Common myeloid progenitor, CD34-positive (primary cell): Measurements from ENCODE around the gene ACSL6.
A peak's percentile ranks its signal among the peaks of the same experiment; 100 is the strongest.

Experiments
- CTCF ChIA-PET: fragments of 350-600 bp; sonication (Branson Sonifier 250); formaldehyde crosslinking; loops from one replicate; lab custom pipeline; 2021; ENCODE audit warnings: antibody characterized with exemption; lab: Charles Lee
- POLR2A ChIA-PET: fragments of 350-600 bp; sonication (Branson Sonifier 250); formaldehyde crosslinking; loops from one replicate; lab custom pipeline; 2021; ENCODE audit warnings: antibody characterized with exemption; lab: Charles Lee
- DNase-seq, 3 donors: peaks; one replicate each; pipeline versions ENCODE4 v3.0.0 to v3.0.0-alpha.2; 2013
- H3K27ac ChIP-seq, 2 experiments: 1 replicate in 1 of 2; 2 replicates in 1 of 2; pipeline ENCODE4 v1.7.0; 2013; ENCODE audit warnings: inconsistent platforms in 2 of 2, low read length in 2 of 2, mild to moderate bottlenecking in 2 of 2, low read depth in 1 of 2, moderate library complexity in 1 of 2; ENCODE audit not compliant: severe bottlenecking in 2 of 2, insufficient read depth in 1 of 2, poor library complexity in 1 of 2
- H3K27me3 ChIP-seq, 5 experiments: replicated peaks in 2 of 5; 1 replicate in 3 of 5; 2 replicates in 2 of 5; pipeline versions ENCODE4 v1.6.1 to v1.7.0; 2013; ENCODE audit warnings: low read length in 4 of 5, mild to moderate bottlenecking in 2 of 5, moderate library complexity in 2 of 5, inconsistent platforms in 1 of 5; ENCODE audit not compliant: insufficient read depth in 5 of 5, control insufficient read depth in 4 of 5
- H3K36me3 ChIP-seq, 4 experiments: 1 replicate in 2 of 4; 2 replicates in 2 of 4; pipeline versions ENCODE4 v1.6.1 to v1.7.0; 2013; ENCODE audit warnings: low read length in 3 of 4, control low read depth in 1 of 4, mild to moderate bottlenecking in 1 of 4; ENCODE audit not compliant: control insufficient read depth in 4 of 4, insufficient read depth in 4 of 4
- H3K4me1 ChIP-seq, 4 experiments: 1 replicate in 3 of 4; 2 replicates in 1 of 4; pipeline versions ENCODE4 v1.6.1 to v1.7.1; 2013; ENCODE audit warnings: low read length in 3 of 4, mild to moderate bottlenecking in 3 of 4, control low read depth in 1 of 4, inconsistent platforms in 1 of 4, moderate library complexity in 1 of 4; ENCODE audit not compliant: control insufficient read depth in 4 of 4, insufficient read depth in 4 of 4; ENCODE audit errors: control extremely low read depth in 1 of 4
- H3K4me3 ChIP-seq, 7 experiments: 1 replicate in 4 of 7; 2 replicates in 3 of 7; pipeline versions ENCODE4 v1.5.1 to v1.7.0; 2013; ENCODE audit warnings: mild to moderate bottlenecking in 7 of 7, low read length in 6 of 7, moderate library complexity in 6 of 7, inconsistent platforms in 2 of 7, low read depth in 2 of 7, control low read depth in 1 of 7; ENCODE audit not compliant: insufficient read depth in 4 of 7, control insufficient read depth in 1 of 7; ENCODE audit errors: extremely low read depth in 1 of 7
- H3K9me3 ChIP-seq, 5 experiments: 1 replicate in 4 of 5; 2 replicates in 1 of 5; pipeline versions ENCODE4 v1.6.1 to v1.7.1; 2013; ENCODE audit warnings: low read length in 4 of 5, mild to moderate bottlenecking in 2 of 5, inconsistent platforms in 1 of 5, low read depth in 1 of 5, moderate library complexity in 1 of 5; ENCODE audit not compliant: control insufficient read depth in 4 of 5, insufficient read depth in 2 of 5; ENCODE audit errors: control extremely low read depth in 1 of 5
- WGBS: methylation state at CpG from one replicate; pipeline ENCODE4 v1.1.5; 2013; ENCODE audit not compliant: insufficient coverage; 5-methylcytosine and 5-hydroxymethylcytosine counted together

ACSL6 gene

DNA sequence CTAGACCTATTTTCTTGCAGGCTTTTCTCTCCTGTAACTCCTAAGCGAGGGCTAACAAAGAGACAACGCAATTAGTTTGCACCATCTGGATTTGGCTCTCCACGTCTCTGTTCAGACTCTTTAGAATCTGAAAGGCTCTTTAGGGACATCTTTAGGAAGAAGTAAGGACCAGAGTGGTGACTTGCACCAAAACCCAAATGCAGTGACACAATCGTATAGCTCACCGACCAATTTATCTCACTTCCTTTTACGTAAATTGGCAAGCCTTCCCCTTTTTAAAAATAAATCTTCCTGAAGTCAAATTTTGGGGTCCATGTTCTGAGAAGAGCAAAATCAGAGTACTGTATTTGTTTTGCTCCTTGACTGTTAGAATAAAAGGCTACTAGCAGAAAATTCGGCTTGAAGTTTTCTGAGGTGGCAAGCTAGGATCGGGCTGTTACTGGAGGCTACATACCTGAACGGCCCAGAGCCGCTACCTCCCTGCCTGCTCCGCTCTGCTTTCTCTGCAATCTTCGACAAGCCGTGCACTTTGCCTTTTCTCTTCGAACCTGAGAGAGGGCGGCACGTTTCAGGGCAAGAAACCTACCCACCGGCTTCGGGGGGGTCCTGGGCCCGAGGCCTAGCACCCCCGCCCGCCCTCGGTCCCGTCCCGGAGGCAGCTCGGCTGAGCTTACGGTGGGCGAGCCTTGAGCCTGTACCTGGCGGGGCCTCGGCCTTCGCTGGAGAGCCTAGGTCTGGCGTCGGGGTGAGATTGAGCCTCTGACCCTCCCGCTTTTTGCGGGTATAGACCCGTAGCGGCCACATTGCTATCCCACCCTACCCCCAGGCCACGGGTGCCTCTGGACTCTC lies 66.5 kb downstream of the ACSL6 start:
- 97% methylated on average over 34 of the region's 37 CpGs for WGBS
- no peak overlapping the region for H3K4me3 ChIP-seq
- no peaks in the 10 kb centered on the region for H3K36me3 ChIP-seq
- POLR2A ChIA-PET, result no interaction called here
- CTCF ChIA-PET, result no interaction called here
- DNase-seq, result peak; percentile 3 to 43 (median 35)
- H3K27ac ChIP-seq, result no peak overlapping the region
- H3K4me1 ChIP-seq, result peaks cover 0 to 6% (median 0%) of the 10 kb centered on the region in 4 experiments
- no peaks in the 10 kb centered on the region for H3K27me3 ChIP-seq
- no peaks in the 10 kb centered on the region for H3K9me3 ChIP-seq

DNA sequence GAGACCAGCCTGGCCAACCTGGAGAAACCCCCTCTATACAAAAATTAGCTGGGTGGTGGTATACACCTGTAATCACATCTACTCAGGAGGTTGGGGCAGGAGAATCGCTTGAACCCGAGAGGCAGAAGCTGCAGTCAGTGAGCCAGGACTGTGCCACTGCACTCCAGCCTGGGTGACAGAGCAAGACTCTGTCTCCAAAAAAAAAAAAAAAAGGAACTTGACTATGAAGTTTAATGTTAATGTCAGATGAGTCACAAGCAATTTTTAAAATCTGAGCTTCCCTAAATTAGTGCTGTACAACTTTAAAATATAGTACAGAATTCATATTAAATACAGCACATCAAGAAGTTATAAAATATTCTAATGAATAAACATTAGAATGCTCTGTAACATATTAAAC lies 67.5 kb downstream of the ACSL6 start:
- Histone ChIP-seq H3K36me3 (no peaks in the 10 kb centered on the region), H3K4me3 (no peak overlapping the region), H3K4me1 (peaks cover 0 to 7% (median 0%) of the 10 kb centered on the region in 4 experiments), H3K27me3 (no peaks in the 10 kb centered on the region), H3K9me3 (no peaks in the 10 kb centered on the region), H3K27ac (no peak overlapping the region)
- DNase-seq, result peak in 2 of 3 donors; percentile 20 to 36
- ChIA-PET CTCF (no interaction called here), POLR2A (no interaction called here)
- no CpG with 5 or more reads among the region's 2 CpGs for WGBS

DNA sequence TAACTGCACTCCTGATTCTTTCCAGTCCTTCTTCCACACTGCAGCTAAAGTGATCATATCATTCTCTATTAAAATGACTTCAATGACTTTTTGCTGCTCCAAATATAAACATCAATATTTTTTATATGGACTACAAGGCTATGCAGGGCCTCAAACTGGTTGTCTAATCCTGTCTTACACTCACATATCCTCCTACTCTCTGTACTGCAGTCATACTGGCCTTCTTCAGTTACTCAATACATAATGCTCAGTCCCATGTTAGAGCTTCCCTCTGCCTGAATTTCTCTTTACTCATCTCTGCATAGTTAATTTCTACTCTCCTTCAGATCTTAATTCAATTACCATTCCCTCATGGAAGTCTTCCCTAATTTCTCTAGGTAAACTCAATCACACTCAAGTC lies 69.4 kb downstream of the ACSL6 start:
- peaks cover 0 to 7% (median 0%) of the 10 kb centered on the region in 4 experiments for H3K4me1 ChIP-seq
- no peak for DNase-seq
- H3K27ac ChIP-seq, result no peak overlapping the region
- no peak overlapping the region for H3K4me3 ChIP-seq
- no peaks in the 10 kb centered on the region for H3K9me3 ChIP-seq
- ChIA-PET POLR2A (no interaction called here), CTCF (no interaction called here)
- H3K36me3 ChIP-seq, result no peaks in the 10 kb centered on the region
- no peaks in the 10 kb centered on the region for H3K27me3 ChIP-seq

- Histone ChIP-seq H3K9me3 (no peaks in the 10 kb centered on the region), H3K27ac (no peak overlapping the region), H3K36me3 (no peaks in the 10 kb centered on the region), H3K4me3 (no peak overlapping the region), H3K4me1 (peaks cover 0 to 7% (median 0%) of the 10 kb centered on the region in 4 experiments), H3K27me3 (no peaks in the 10 kb centered on the region)
- 86% methylated on average over 1 of the region's 3 CpGs for WGBS
- ChIA-PET POLR2A (no interaction called here), CTCF (no interaction called here)
- DNase-seq, result no peak
Measured at GRCh38 chr5:131939690-131940345, 71.6 kb downstream of the ACSL6 start.

- no peak for DNase-seq
- no peaks in the 10 kb centered on the region for H3K4me1 ChIP-seq
- H3K9me3 ChIP-seq, result peaks cover 4 to 25% (median 6%) of the 10 kb centered on the region in 5 experiments
- ChIA-PET POLR2A (interaction anchor here (0.7 kb wide), 1 partner anchor 281 kb away, joined by 3 read pairs; no protein-coding TSS in a partner anchor), CTCF (no interaction called here)
- H3K27me3 ChIP-seq, result no peaks in the 10 kb centered on the region
- H3K4me3 ChIP-seq, result no peak overlapping the region
- 100% methylated on average over 1 of the region's 2 CpGs for WGBS
- no peaks in the 10 kb centered on the region for H3K36me3 ChIP-seq
- H3K27ac ChIP-seq, result no peak overlapping the region
Measured at GRCh38 chr5:131932235-131932634, 79.2 kb downstream of the ACSL6 start.

GRCh38 chr5:131928957-131929356 lies 82.5 kb downstream of the ACSL6 start:
- CTCF ChIA-PET, result no interaction called here
- Histone ChIP-seq H3K27me3 (no peaks in the 10 kb centered on the region), H3K9me3 (peaks cover 4 to 39% (median 14%) of the 10 kb centered on the region in 5 experiments), H3K36me3 (no peaks in the 10 kb centered on the region), H3K4me1 (no peaks in the 10 kb centered on the region), H3K27ac (no peak overlapping the region), H3K4me3 (no peak overlapping the region)
- POLR2A ChIA-PET, result no interaction called here
- DNase-seq, result no peak

- Histone ChIP-seq H3K9me3 (peaks cover 4 to 39% (median 14%) of the 10 kb centered on the region in 5 experiments), H3K27ac (no peak overlapping the region), H3K36me3 (no peaks in the 10 kb centered on the region), H3K4me1 (no peaks in the 10 kb centered on the region), H3K4me3 (no peak overlapping the region), H3K27me3 (no peaks in the 10 kb centered on the region)
- 100% methylated on average over 3 of the region's 3 CpGs for WGBS
- ChIA-PET POLR2A (interaction anchor here (0.6 kb wide), 1 partner anchor 124 kb away, joined by 3 read pairs; no protein-coding TSS in a partner anchor), CTCF (interaction anchor here (1.5 kb wide), 1 partner anchor 83 kb away, joined by 3 read pairs; no protein-coding TSS in a partner anchor)
- no peak for DNase-seq
Measured at GRCh38 chr5:131926168-131926567, 85.3 kb downstream of the ACSL6 start.
